GM19463 (cell line): ENCODE data around the gene KCNN4.

Experiments used
- ATAC-seq: cut with Tn5 transposase; IDR thresholded peaks from one replicate; pipeline ENCODE4 v1.9.1; 2021; ENCODE audit warnings: mild to moderate bottlenecking, moderate library complexity; ENCODE audit not compliant: unreplicated experiment

Gene KCNN4

DNA sequence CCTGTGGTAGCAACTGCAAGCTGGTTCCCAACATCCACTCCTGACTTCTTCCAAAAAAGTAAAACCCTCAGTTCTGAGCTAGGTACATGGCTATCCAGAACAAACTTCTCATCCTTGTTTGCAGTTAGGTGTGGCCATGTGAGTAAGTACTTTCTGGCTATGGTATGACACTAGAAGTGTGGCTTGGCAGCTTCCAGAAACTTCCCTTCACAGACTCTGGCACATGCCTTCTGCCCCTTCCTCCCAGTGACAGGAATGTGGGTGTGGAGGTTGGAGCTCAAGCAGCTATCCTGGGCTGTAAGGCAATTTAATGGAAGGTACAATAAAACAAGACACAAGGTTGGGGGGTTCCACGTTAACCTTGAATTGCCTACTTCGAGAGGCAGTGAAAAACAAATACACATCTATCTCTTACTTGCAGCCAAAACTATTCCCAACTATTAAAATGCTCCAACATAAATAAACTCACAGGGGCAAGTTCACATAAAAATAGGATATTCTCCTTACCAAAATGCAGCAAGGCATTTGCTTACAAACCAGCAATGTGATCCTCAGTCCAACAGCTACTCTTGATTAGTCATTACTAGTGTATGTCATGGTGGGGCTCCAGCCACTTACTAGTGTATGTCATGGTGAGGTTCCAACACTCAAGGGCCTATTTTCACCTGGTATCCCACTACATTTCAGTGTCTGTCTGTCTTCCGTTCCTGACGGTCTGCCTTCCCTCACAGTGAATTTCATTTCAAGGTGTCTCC, 29.1 kb downstream of the KCNN4 start:
- ATAC-seq, result no peak

DNA sequence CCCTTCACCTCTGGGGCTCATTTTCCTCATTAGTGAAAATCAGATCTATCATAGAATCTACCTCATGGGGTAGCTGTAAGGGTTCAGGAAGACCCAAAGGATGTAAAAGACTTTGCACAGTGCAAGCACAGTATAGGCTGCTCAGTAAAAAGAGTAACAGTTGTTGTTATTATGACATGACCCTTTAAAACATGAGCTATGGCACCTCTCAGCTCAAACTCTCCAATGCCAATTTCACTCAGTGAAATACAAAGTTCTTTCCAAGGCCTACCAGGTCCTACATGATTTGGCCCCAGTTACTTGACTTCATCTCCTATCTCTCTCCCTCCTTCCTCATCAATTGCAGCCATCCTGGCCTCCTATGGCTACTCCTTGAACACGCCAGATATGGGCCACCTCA, 30.9 kb downstream of the KCNN4 start:
- ATAC-seq, result no peak

DNA sequence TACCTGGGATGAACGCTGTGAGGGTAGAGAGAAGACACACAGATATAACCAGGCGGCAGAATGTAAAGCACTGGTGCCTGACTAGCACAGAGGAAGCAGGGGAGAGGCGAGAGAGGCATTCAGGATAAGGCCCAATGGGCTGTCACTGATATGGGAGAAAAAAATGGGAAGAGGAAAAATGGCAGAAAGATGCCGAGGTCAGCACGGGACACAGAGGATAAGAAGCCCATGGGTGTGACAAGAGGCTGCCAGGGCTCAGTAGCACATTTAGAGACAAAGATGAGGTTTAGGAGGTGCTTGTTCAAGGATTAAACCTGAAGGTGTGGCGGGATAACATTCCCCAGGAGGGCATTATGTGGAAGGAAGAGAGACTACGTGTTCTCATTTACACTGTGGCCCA, 31.6 kb downstream of the KCNN4 start:
- no peak for ATAC-seq

DNA sequence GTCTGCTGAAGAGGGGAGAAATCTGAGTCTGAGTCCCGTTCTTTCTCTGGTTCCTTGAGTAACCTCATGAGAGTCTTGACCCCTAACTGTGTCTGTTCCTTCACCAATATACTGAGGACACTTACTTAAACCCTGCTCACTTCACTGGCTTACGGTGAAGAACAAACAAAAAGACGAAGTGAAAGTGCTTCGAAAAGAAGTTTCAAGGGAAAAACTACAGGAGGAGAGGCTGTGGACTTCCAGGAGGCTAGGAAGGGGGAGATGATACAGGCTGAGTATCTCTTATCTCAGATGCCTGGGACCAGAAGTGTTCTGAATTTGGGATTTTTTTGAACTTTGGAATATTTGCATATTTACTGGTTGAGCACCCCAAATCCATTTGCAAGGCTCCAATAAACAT, 32.1 kb downstream of the KCNN4 start:
- no peak for ATAC-seq

DNA sequence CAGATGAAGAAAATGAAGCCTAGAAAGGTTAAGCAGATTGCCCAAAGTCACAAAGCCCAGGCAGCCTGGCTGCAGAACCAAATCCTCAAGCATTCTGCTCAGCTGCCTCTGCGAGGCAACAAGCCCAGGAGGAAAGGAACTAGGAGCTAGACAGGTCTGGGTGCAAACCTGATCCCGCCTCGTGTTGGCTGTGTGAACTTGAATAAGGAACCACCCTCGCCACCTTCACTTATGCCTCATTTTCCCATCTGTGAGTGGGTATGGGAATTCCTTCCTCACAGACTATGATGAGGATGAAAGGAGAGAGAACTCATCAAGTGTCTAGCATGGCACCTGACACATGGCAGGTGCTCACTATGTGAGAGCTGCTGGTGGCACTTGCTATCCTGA, 32.6 kb downstream of the KCNN4 start:
- no peak for ATAC-seq

DNA sequence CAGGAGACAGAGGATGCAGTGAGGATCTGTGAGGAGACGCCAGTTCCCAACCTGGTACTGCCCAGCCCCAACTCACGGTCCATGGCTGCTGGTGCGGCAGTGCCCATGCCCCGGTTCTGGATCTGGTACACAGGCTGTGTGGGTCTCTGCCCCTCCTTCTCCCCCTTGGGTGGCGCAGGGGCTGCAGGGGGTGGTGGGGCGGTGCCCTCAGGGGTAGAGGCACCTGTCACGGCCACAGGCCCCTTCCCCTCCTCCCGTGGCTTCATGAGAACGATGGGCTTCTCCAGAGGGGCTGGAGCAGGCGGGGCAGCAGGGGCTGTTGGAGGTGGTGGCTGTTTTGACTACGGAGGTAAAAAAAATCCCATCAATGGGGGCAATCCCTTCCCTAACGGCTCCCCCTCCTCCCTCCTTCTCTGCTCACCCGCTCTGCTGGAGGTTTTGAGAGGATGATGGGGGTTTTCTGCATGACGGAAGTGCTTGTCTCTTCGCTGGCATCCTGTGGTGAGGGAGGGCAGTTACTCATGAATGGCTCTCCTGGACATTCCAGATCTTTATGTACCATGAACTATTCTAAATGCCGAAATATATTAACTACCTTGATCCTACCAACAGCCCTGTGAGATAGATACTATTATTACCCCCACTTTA, 33.1 kb downstream of the KCNN4 start:
- ATAC-seq, result no peak

DNA sequence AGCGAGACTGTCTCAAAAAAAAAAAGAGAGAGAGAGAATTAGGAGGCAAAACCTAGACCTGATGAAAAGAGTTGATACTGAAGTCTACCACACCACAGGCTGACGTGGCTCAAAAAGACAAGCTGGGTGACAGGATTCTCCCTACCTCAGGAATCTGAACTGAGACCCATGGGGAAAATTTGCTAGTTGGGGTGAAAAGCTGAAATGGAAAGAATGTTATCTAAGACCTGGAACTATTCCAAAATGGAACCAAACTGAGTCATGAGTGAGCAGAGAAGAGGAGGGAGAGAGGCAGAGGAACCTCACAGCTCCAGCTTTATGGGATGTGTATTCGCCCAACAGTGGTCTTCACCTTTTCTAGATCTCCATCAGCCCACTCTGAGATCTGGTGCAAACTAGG, 37.7 kb downstream of the KCNN4 start:
- ATAC-seq, result no peak

DNA sequence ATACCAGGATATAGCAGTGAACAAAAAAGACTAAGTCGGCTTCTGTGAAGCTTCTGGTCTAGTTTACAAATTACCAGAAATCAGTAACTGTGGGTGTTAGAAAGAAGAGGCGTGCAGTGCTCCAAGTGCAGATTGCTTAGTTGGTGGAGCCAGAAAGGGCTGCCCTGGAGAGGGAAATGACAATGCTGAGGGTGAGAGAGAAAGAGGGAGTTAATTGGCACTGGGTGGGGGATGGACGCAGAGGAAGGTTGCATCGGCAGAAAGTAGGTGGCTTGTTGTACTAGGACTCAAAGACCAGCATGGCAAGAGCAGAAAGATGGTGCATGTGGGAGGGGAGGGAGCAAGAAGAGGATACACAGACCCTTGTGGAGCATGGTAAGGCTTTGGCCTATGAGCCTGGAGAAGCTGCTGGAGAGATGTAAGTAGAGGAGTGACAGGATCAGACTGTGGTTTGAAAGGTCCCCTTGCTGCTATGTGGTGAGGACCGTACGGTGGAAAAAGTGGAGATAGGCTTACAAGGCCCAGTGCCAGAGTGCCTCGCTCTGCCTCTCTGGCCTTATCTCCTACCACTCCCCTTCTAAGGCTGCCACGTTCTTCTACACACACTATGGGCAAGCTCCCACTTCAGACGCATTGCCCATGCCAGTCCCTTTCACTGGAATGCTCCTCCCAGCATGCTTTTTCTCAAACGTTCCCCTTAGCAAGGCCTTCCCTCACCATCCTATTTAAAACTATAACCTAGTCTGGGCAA, 39.5 kb downstream of the KCNN4 start:
- ATAC-seq, result no peak

DNA sequence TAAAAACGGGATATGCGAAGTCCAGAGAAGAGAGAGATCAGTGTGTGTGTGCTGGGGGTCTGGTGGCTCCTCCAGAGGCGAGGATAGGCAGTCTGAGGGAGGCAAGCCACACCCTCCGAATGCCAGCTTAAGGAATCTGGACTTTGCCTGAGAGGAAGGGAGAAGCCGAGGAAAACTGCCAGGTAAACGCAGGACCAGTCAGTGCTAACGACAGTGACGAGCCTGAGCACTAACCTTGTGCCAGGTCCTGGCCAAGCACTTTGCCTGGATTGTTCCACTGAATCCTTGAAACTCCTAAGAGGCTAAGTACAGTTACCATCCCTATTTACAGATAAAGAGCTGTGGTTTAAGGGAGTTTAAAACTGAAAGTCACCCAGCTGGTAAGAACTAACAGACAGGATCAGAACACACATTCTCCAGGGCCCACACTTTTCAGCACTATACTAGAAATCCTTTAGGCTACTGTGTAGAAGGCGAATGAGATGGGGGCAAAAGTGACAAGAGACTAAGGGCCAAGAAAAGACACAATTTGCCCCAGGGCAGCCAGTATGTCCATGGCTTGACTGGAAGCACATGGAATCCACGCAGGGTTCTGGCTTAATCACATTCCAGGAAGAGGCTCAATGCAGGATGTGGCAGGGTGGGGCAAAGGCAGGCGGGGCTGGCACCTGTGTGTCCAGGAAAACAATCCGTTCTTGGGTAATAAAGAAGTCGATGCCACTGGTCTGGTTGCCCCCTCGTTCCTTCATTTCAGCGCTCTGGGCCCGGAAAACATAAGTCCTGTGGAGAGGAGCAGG, 41.1 kb downstream of the KCNN4 start:
- no peak for ATAC-seq

DNA sequence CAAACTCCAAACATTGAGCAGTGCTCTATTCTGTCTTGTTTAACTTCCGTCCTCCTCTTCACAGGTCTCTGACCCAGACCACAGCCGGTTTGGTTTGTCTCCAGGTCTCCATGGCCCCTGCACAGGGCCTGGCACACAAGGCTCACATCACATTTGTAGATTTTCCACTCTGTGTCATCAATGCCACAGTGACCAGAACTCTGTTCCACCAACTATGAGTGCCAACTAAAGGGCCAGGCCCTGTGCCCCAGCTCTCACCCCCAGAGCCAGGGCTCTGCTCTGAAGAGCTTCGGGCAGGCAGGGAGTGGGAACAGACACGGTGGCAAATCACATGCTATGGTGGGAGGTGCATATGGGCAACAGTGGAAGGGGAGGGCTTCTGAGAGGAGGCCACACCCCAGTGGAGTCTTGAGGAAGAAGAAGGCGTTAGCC, 42.0 kb downstream of the KCNN4 start:
- ATAC-seq, result no peak

DNA sequence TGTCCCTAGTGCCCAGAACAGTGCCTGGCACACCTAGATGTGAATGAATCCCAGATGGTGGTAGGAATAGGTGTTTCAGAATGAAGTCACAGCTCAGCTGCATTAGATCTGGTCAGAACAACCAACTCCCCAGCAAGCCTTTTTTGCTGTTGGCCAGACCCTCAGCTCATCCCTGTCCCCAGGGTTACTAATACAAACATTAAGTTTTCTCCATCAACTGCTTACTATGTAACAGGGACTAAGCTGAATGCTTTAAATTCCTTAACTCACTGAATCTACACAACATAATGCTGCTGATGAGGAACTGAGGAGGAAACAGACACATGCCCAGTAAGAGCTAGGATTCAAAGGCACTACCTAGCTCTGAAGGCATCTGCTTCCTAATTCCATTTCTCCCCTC, 44.8 kb downstream of the KCNN4 start:
- ATAC-seq, result no peak

DNA sequence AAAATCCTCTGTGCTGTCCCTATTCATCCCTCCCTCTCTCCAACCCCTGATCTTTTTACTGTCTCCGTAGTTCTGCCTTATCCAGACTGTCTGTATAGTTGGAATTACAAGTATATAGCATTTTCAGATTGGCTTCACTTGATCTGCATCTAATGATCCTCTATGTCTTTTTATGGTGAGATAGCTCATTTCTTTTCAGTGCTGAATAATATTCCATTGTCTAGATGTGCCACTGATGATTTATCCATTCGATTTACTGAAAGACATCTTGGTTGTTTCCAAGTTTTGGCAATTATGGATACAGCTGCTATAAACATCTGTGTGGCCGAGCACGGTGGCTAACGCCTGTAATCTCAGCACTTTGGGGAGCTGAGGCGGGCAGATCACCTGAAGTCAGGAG, 45.8 kb downstream of the KCNN4 start:
- no peak for ATAC-seq

DNA sequence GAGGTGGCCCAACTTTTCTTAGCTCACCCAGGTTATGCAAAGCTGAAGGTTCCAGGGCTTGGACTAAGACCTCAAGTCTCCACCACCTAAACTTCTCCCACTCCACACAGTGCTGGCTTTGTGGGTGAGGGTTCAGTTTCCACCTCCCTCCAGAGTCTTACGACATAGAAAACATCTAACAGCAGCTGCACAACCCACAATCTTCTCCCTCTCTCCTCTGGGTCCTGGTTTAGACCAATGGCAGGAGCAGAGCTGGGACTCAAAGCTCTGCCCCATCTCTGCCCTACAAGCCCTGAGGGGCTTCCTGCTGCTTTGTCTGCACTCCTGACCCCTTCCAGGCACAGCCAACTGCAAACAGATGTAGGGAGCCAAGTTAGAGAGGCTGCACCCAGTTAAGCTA, 48.9 kb downstream of the KCNN4 start:
- ATAC-seq, result no peak

DNA sequence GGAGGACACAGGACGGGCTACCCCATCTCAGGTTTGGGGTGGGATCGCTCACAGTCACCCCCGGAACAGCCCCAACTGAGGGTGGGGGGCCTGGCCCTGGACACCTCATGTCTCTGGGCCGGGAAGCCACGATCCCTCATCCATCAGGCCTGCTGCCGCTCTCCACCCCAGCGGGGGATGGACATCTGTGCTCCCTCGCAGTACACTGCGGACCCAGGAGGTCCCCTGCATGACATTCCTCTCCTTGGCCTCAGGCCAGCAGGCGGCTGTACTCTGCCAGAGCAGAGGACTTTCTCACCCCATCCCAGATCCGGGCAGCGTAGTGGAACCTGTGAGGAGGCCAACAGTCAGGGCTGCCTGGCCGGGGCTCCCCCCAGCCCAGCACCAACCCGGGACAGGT, 49.4 kb downstream of the KCNN4 start:
- ATAC-seq, result no peak

DNA sequence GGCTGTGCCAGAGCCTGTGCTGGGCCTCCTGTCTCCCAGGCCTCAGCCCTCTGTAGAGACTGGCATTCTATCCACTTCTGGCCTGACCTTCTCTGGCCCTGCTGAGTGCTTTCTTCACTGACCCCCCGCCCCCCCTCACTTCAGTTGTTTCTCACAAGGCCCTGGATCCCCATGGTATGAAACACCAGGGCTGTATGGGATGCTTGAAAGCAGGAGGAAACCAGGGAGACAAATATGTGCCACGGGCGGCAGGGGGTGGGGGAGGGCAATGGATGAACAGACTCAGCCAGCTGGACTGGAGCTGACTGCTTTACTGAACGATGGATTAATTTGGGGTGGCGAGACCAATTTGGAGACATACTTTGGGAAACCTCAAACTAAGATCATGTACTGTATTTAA, 50.9 kb downstream of the KCNN4 start:
- no peak for ATAC-seq

DNA sequence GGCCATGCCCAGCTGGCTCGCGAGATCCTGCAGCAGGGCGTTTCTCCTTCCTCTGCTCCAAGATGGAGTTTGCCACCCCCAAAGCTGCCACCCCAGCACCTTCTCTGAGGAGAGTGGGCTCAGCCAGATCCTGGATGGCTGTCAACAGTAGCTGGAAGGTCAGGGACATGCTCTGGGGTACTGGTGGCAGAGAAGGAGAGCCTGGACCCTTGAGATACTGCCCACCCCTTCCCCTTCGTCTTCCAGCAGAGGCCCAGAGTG, 53.2 kb downstream of the KCNN4 start:
- no peak for ATAC-seq

DNA sequence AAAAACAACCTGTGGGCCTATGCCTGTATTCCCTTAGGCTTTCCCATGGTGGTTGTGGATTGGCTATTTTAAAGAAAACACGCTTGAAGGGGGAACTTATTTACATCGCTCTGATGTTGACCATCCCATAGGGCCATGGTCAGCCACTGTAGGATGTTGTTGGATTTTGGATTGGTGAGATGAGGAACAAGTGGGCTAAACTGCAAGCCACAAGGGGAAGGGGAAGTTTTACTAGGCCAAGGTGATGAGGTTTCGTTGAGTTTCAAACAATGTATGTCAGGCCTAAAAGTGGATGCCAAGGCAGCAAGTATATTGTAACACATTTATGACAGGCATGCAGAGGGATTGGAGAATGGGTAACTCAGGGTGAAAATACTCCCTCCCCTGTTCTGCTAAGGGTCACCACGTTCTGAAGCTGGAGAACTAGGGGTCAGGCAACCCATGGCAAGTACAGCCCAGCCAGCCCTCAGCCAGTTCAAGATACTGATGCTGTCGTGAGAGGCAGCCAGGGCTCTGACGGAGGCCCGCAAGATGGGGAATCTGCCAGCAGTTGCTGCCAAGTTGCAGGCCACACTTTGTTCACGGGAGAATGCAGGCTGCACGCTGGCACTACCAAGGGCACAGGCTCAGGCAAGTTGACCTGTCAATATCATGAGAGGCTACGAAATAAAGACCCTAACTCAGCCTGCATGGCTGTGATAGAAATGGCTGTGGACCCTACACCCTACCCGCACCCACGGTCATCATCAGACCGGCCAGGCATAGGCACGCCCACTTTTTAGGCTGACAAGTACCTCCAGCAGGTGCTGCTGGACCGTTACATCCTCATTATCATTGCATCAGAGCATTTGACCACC, 53.8 kb downstream of the KCNN4 start:
- no peak for ATAC-seq

DNA sequence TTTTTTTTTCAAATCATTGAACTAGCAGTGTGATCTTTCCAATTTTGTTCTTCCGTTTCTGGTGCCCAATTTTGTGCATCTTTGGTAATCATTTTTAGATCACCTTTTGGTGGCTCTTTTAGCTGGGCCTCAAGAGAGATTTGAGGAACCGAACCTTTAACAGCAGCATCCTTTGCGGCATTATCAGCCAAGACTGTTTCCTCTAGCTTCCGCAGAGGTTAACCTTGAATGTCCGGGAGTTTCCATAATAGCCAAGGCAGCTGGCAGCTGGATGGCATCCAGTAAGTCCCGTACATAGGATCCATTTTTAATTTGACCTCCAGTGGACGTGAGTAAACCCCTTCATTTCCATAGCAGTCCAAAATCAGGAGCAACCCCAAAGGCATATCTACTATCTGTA, 55.3 kb downstream of the KCNN4 start:
- no peak for ATAC-seq

DNA sequence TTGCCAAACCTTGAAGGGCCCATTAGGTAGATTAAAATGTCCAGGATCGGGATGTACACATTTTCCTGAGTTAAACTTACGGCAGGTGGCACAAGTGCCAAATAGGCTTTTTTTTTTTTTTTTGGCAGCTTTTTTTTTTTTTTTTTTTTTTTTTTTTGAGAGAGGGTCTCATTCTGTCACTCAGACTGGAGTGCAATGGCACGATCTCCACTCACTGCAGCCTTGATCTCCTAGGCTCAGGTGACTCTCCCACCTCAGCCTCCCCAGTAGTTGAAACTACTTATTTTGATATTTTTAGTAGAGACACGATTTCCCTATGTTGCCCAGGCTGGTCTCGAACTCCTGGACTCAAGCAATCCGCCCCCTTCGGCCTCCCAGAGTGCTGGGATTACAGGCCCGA, 55.9 kb downstream of the KCNN4 start:
- ATAC-seq, result no peak

DNA sequence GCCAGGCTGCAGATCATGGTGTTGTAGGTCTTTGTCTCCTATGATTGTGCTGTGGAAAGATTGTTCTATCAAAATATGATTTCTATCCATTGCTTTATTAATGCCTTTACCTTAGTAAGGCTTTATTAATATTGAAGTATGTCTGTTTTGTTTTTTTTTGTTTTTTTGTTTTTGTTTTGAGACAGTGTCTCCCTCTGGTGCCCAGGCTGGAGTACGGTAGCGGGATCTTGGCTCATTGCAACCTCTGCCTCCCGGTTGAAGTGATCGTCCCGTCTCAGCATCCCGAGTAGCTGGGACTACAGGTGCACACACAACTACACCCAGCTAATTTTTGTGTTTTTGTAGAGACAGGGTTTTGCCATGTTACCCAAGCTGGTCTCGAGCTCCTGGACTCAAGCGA, 57.2 kb downstream of the KCNN4 start:
- ATAC-seq, result no peak
